ENCODE data around the gene CPN2.

CPN2 gene

GRCh38 chr3:194330160-194330559 lies 21.0 kb downstream of the CPN2 start:
- no peaks in the 10 kb centered on the region for H3K9me3 ChIP-seq (ENCODE audit: severe bottlenecking)
- DNase-seq = no peak
- no peaks in the 10 kb centered on the region for H3K27me3 ChIP-seq (ENCODE audit: insufficient read depth, low read depth, severe bottlenecking)
- H3K36me3 ChIP-seq = no peaks in the 10 kb centered on the region
- no peak overlapping the region for H3K4me3 ChIP-seq (ENCODE audit: low read depth, low read length)
- H3K27ac ChIP-seq = no peak overlapping the region
- TF ChIP-seq CTCF (IDR thresholded peaks at IDR 0.05; ENCODE audit: low read depth, low read length) = no peak

DNA sequence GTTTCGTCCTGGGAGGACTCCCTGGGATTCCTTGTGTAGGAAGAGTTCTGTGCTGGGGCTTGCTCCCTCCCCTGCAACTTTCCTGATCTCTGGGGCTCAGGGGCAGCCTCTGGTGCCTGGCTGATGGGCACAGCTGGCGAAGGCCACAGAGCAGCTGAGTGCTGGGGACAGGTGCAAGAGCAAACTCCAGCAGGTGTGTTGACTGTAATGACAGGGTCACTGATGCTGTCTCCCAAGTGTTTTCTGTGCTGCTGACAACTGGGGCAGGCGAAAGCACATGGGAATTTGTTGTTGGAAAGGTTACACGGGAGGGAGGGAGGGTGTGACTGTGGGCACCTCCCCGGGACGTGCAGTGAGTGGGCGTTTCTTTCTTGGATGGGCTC lies 21.6 kb downstream of the CPN2 start:
- no peaks in the 10 kb centered on the region for H3K36me3 ChIP-seq

DNA sequence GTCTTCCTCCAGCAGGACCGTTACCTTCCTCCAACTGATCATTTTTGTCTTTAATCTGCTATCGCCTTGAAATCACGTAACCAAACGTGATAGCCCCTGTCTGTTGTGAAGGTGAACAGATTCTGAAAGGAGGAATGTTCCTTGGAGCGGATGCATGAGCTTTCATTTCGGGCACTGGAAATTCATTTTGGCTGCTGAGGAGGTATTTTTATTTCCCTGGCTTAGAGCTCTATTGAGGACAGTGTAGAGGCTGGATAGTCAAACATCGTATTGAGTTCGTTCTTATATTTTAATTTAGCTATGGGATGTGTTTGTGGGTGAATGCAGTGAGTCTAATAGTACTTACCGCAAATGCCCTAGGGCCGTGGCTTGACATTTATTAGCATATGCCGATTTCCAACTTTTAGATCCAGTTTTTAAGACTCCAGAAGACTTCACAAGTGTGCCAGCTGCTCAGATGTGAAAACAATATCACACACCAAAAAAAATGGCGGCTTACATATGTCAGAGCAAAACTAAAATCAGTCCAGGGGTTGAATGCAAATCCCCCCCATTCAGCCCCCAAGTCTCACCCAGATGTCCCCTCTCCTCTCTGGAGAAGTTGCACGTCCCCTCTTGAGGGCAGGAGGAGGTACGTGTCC lies 22.1 kb downstream of the CPN2 start:
- no peak for TF ChIP-seq CTCF (IDR thresholded peaks at IDR 0.05; ENCODE audit: low read depth, low read length)
- no peak for DNase-seq
- no peaks in the 10 kb centered on the region for H3K36me3 ChIP-seq
- no peak overlapping the region for H3K27ac ChIP-seq
- H3K27me3 ChIP-seq (ENCODE audit: insufficient read depth, low read depth, severe bottlenecking) = no peaks in the 10 kb centered on the region
- H3K4me3 ChIP-seq (ENCODE audit: low read depth, low read length) = no peak overlapping the region
- H3K9me3 ChIP-seq (ENCODE audit: severe bottlenecking) = no peaks in the 10 kb centered on the region

More for the DNA sequence above, 21.6 kb downstream of the CPN2 start:
- no peak overlapping the region for H3K4me3 ChIP-seq (ENCODE audit: low read depth, low read length)
- TF ChIP-seq CTCF (IDR thresholded peaks at IDR 0.05; ENCODE audit: low read depth, low read length) = no peak
- no peaks in the 10 kb centered on the region for H3K9me3 ChIP-seq (ENCODE audit: severe bottlenecking)
- no peak for DNase-seq
- no peaks in the 10 kb centered on the region for H3K27me3 ChIP-seq (ENCODE audit: insufficient read depth, low read depth, severe bottlenecking)
- no peak overlapping the region for H3K27ac ChIP-seq

GRCh38 chr3:194328053-194328657 lies 23.0 kb downstream of the CPN2 start:
- H3K36me3 ChIP-seq = no peaks in the 10 kb centered on the region
- H3K27me3 ChIP-seq (ENCODE audit: insufficient read depth, low read depth, severe bottlenecking) = no peaks in the 10 kb centered on the region
- DNase-seq = no peak
- H3K9me3 ChIP-seq (ENCODE audit: severe bottlenecking) = no peaks in the 10 kb centered on the region
- TF ChIP-seq CTCF (IDR thresholded peaks at IDR 0.05; ENCODE audit: low read depth, low read length) = no peak
- no peak overlapping the region for H3K4me3 ChIP-seq (ENCODE audit: low read depth, low read length)
- no peak overlapping the region for H3K27ac ChIP-seq

DNA sequence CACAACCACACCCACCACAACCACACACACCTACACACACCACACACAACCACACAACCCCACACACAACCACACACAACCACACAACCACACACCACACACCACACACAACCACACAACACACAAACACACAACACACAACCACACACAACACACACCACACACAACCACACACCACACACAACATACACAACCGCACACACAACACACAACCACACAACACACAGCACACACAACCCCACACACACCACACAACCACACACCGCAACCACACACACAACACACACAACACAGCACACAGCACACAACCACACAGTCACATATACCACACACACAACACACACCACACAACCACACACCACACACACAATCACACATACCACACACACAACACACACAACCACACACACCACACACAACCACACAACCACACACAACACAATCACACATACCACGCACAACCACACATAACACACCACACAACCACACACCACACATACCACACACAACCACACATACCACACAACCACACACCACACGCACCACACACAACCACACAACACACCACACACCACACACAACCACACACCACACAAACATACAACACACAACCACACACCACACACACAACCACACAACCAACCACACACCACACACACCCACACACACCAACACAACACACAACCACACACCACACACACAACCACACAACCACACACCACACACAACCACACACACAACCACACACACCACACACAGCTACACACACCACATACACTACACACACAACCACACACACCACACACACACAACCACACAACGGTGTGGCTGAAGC lies 23.7 kb downstream of the CPN2 start:
- no peak for TF ChIP-seq CTCF (IDR thresholded peaks at IDR 0.05; ENCODE audit: low read depth, low read length)
- Histone ChIP-seq H3K4me3 (ENCODE audit: low read depth, low read length) (no peak overlapping the region), H3K9me3 (ENCODE audit: severe bottlenecking) (no peaks in the 10 kb centered on the region), H3K27me3 (ENCODE audit: insufficient read depth, low read depth, severe bottlenecking) (no peaks in the 10 kb centered on the region), H3K27ac (no peak overlapping the region), H3K36me3 (no peaks in the 10 kb centered on the region)
- DNase-seq = no peak

Measured in WERI-Rb-1 (cell line).